ENCODE results near the gene UQCR10.

UQCR10 gene

GRCh38 chr22:29803190-29803589 lies 36.0 kb downstream of the UQCR10 start:
- H4K8ac ChIP-seq (ENCODE audit: low read length): no peak overlapping the region
- WGBS: no CpG with 5 or more reads among the region's 2 CpGs
- H3K9ac ChIP-seq (ENCODE audit: low read length): no peak overlapping the region
- no peak overlapping the region for H2BK15ac ChIP-seq (ENCODE audit: low read depth, poor library complexity, severe bottlenecking)
- no peak overlapping the region for H3K14ac ChIP-seq (ENCODE audit: low read length in 2 of 2)
- H2BK5ac ChIP-seq (ENCODE audit: low read depth, low read length, poor library complexity, severe bottlenecking): no peak overlapping the region
- no peak overlapping the region for H2BK120ac ChIP-seq (ENCODE audit: low read depth, low read length)
- peaks cover 6% of the 10 kb centered on the region for H3K79me1 ChIP-seq (replicated peaks; ENCODE audit: low read length, poor library complexity, severe bottlenecking)
- no peaks in the 10 kb centered on the region for H3K9me3 ChIP-seq (ENCODE audit: control insufficient read depth, low read length)
- H3K18ac ChIP-seq (ENCODE audit: low read depth in 1 of 2, low read length in 2 of 2): no peak overlapping the region
- H4K91ac ChIP-seq (ENCODE audit: low read length): no peak overlapping the region
- no peaks in the 10 kb centered on the region for H3K27me3 ChIP-seq (ENCODE audit: control insufficient read depth in 1 of 2, insufficient read depth in 1 of 2, low read length in 2 of 2)
- H3K23ac ChIP-seq (ENCODE audit: low read length in 2 of 2): no peak overlapping the region
- H2AK5ac ChIP-seq (ENCODE audit: low read length, severe bottlenecking): no peak overlapping the region
- peaks cover 9% of the 10 kb centered on the region for H3K4me1 ChIP-seq (ENCODE audit: control insufficient read depth, insufficient read depth, low read depth, low read length)
- H2BK12ac ChIP-seq (ENCODE audit: low read length in 2 of 2): no peak overlapping the region
- no peak overlapping the region for H2AFZ ChIP-seq (ENCODE audit: low read depth, low read length)
- no peak for DNase-seq
- no peak overlapping the region for H3K4me2 ChIP-seq (ENCODE audit: low read length, poor library complexity, severe bottlenecking)
- no peak overlapping the region for H3K27ac ChIP-seq (ENCODE audit: low read length, poor library complexity, severe bottlenecking)
- H3K36me3 ChIP-seq (ENCODE audit: control insufficient read depth in 1 of 2, insufficient read depth in 2 of 2, low read depth in 1 of 2, low read length in 2 of 2): peaks cover 76 to 83% of the 10 kb centered on the region in 2 experiments
- no peak overlapping the region for H3K4me3 ChIP-seq (ENCODE audit: insufficient read depth in 1 of 2, low read depth in 1 of 2, low read length in 2 of 2)
- H3K4ac ChIP-seq (ENCODE audit: low read depth in 1 of 2, low read length in 2 of 2): no peak overlapping the region

GRCh38 chr22:29804985-29805384 lies 37.8 kb downstream of the UQCR10 start:
- Histone ChIP-seq H3K27me3 (ENCODE audit: control insufficient read depth in 1 of 2, insufficient read depth in 1 of 2, low read length in 2 of 2) (no peaks in the 10 kb centered on the region), H2BK12ac (ENCODE audit: low read length in 2 of 2) (no peak overlapping the region), H3K79me1 (replicated peaks; ENCODE audit: low read length, poor library complexity, severe bottlenecking) (peaks cover 5% of the 10 kb centered on the region), H2BK120ac (ENCODE audit: low read depth, low read length) (no peak overlapping the region), H3K18ac (ENCODE audit: low read depth in 1 of 2, low read length in 2 of 2) (no peak overlapping the region), H3K9me3 (ENCODE audit: control insufficient read depth, low read length) (no peaks in the 10 kb centered on the region), H3K4me1 (ENCODE audit: control insufficient read depth, insufficient read depth, low read depth, low read length) (no peaks in the 10 kb centered on the region), H3K4me3 (ENCODE audit: insufficient read depth in 1 of 2, low read depth in 1 of 2, low read length in 2 of 2) (no peak overlapping the region), H3K4me2 (ENCODE audit: low read length, poor library complexity, severe bottlenecking) (no peak overlapping the region), H3K9ac (ENCODE audit: low read length) (no peak overlapping the region), H2AFZ (ENCODE audit: low read depth, low read length) (no peak overlapping the region), H3K14ac (ENCODE audit: low read length in 2 of 2) (no peak overlapping the region), H3K23ac (ENCODE audit: low read length in 2 of 2) (no peak overlapping the region), H4K8ac (ENCODE audit: low read length) (no peak overlapping the region), H2BK5ac (ENCODE audit: low read depth, low read length, poor library complexity, severe bottlenecking) (no peak overlapping the region), H4K91ac (ENCODE audit: low read length) (no peak overlapping the region), H2BK15ac (ENCODE audit: low read depth, poor library complexity, severe bottlenecking) (no peak overlapping the region), H3K36me3 (ENCODE audit: control insufficient read depth in 1 of 2, insufficient read depth in 2 of 2, low read depth in 1 of 2, low read length in 2 of 2) (peaks cover 75% of the 10 kb centered on the region in 2 experiments), H3K27ac (ENCODE audit: low read length, poor library complexity, severe bottlenecking) (no peak overlapping the region), H2AK5ac (ENCODE audit: low read length, severe bottlenecking) (no peak overlapping the region), H3K4ac (ENCODE audit: low read depth in 1 of 2, low read length in 2 of 2) (no peak overlapping the region)
- DNase-seq: no peak
- WGBS: 100% methylated on average over 2 of the region's 2 CpGs

GRCh38 chr22:29806196-29806595 lies 39.0 kb downstream of the UQCR10 start:
- H3K4me2 ChIP-seq (ENCODE audit: low read length, poor library complexity, severe bottlenecking): no peak overlapping the region
- no peak for DNase-seq
- H3K4me1 ChIP-seq (ENCODE audit: control insufficient read depth, insufficient read depth, low read depth, low read length): no peaks in the 10 kb centered on the region
- H3K27me3 ChIP-seq (ENCODE audit: control insufficient read depth in 1 of 2, insufficient read depth in 1 of 2, low read length in 2 of 2): no peaks in the 10 kb centered on the region
- H3K79me1 ChIP-seq (replicated peaks; ENCODE audit: low read length, poor library complexity, severe bottlenecking): peaks cover 8% of the 10 kb centered on the region
- no peak overlapping the region for H4K91ac ChIP-seq (ENCODE audit: low read length)
- H2AK5ac ChIP-seq (ENCODE audit: low read length, severe bottlenecking): no peak overlapping the region
- H3K4me3 ChIP-seq (ENCODE audit: insufficient read depth in 1 of 2, low read depth in 1 of 2, low read length in 2 of 2): no peak overlapping the region
- H3K27ac ChIP-seq (ENCODE audit: low read length, poor library complexity, severe bottlenecking): no peak overlapping the region
- H2AFZ ChIP-seq (ENCODE audit: low read depth, low read length): no peak overlapping the region
- no peak overlapping the region for H2BK12ac ChIP-seq (ENCODE audit: low read length in 2 of 2)
- H3K4ac ChIP-seq (ENCODE audit: low read depth in 1 of 2, low read length in 2 of 2): no peak overlapping the region
- H4K8ac ChIP-seq (ENCODE audit: low read length): no peak overlapping the region
- 90% methylated on average over 6 of the region's 6 CpGs for WGBS
- peak overlapping the region; percentile 6 for H2BK15ac ChIP-seq (ENCODE audit: low read depth, poor library complexity, severe bottlenecking)
- no peak overlapping the region for H2BK120ac ChIP-seq (ENCODE audit: low read depth, low read length)
- H3K14ac ChIP-seq (ENCODE audit: low read length in 2 of 2): no peak overlapping the region
- no peak overlapping the region for H3K9ac ChIP-seq (ENCODE audit: low read length)
- H2BK5ac ChIP-seq (ENCODE audit: low read depth, low read length, poor library complexity, severe bottlenecking): no peak overlapping the region
- H3K18ac ChIP-seq (ENCODE audit: low read depth in 1 of 2, low read length in 2 of 2): no peak overlapping the region
- H3K9me3 ChIP-seq (ENCODE audit: control insufficient read depth, low read length): no peaks in the 10 kb centered on the region
- peaks cover 70% of the 10 kb centered on the region in 2 experiments for H3K36me3 ChIP-seq (ENCODE audit: control insufficient read depth in 1 of 2, insufficient read depth in 2 of 2, low read depth in 1 of 2, low read length in 2 of 2)
- no peak overlapping the region for H3K23ac ChIP-seq (ENCODE audit: low read length in 2 of 2)

DNA sequence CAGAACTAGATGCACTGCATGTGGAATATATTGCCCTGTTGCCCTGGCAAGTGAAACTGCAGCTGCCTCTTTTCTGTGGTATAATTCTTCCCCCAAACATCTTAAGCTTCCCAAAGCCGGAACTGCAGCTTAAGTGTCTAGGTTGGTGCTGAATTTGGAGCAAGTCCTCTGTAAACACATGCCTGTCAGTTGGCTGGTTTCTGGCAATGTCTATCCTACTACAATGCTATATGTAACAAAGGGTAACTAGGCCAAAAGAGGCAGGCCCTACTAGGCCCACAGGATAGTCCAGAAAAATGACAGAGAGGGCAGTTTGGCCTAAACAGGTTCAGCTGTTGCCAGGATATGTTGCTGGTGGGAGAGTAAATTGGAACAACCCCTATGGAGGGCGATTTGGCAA lies 43.0 kb downstream of the UQCR10 start:
- no peak overlapping the region for H2AFZ ChIP-seq (ENCODE audit: low read depth, low read length)
- H2AK5ac ChIP-seq (ENCODE audit: low read length, severe bottlenecking): no peak overlapping the region
- H3K27me3 ChIP-seq (ENCODE audit: control insufficient read depth in 1 of 2, insufficient read depth in 1 of 2, low read length in 2 of 2): no peaks in the 10 kb centered on the region
- peaks cover 6% of the 10 kb centered on the region for H3K4me1 ChIP-seq (ENCODE audit: control insufficient read depth, insufficient read depth, low read depth, low read length)
- H2BK12ac ChIP-seq (ENCODE audit: low read length in 2 of 2): no peak overlapping the region
- H3K9ac ChIP-seq (ENCODE audit: low read length): no peak overlapping the region
- H2BK5ac ChIP-seq (ENCODE audit: low read depth, low read length, poor library complexity, severe bottlenecking): no peak overlapping the region
- no peak overlapping the region for H3K4ac ChIP-seq (ENCODE audit: low read depth in 1 of 2, low read length in 2 of 2)
- H2BK15ac ChIP-seq (ENCODE audit: low read depth, poor library complexity, severe bottlenecking): no peak overlapping the region
- no peak overlapping the region for H3K14ac ChIP-seq (ENCODE audit: low read length in 2 of 2)
- WGBS: 100% methylated on average over 1 of the region's 2 CpGs
- H3K18ac ChIP-seq (ENCODE audit: low read depth in 1 of 2, low read length in 2 of 2): no peak overlapping the region
- H3K79me1 ChIP-seq (replicated peaks; ENCODE audit: low read length, poor library complexity, severe bottlenecking): peaks cover 8% of the 10 kb centered on the region
- DNase-seq: no peak
- no peak overlapping the region for H3K23ac ChIP-seq (ENCODE audit: low read length in 2 of 2)
- no peaks in the 10 kb centered on the region for H3K9me3 ChIP-seq (ENCODE audit: control insufficient read depth, low read length)
- peaks cover 57 to 81% of the 10 kb centered on the region in 2 experiments for H3K36me3 ChIP-seq (ENCODE audit: control insufficient read depth in 1 of 2, insufficient read depth in 2 of 2, low read depth in 1 of 2, low read length in 2 of 2)
- no peak overlapping the region for H4K8ac ChIP-seq (ENCODE audit: low read length)
- H2BK120ac ChIP-seq (ENCODE audit: low read depth, low read length): no peak overlapping the region
- H4K91ac ChIP-seq (ENCODE audit: low read length): no peak overlapping the region
- H3K4me3 ChIP-seq (ENCODE audit: insufficient read depth in 1 of 2, low read depth in 1 of 2, low read length in 2 of 2): no peak overlapping the region
- H3K27ac ChIP-seq (ENCODE audit: low read length, poor library complexity, severe bottlenecking): no peak overlapping the region
- H3K4me2 ChIP-seq (ENCODE audit: low read length, poor library complexity, severe bottlenecking): no peak overlapping the region

Measured in mesenchymal stem cell (in vitro differentiated cells and primary cell).